Femur (tissue), 1 donor: Measurements from ENCODE around the gene ALDH1A3.

Experiments
- DNase-seq: peaks from one replicate; pipeline ENCODE4 v3.0.0-alpha.2; 2017

The ALDH1A3 gene

GRCh38 chr15:100958326-100959065, 78.9 kb downstream of the ALDH1A3 start:
- no peak for DNase-seq

DNA sequence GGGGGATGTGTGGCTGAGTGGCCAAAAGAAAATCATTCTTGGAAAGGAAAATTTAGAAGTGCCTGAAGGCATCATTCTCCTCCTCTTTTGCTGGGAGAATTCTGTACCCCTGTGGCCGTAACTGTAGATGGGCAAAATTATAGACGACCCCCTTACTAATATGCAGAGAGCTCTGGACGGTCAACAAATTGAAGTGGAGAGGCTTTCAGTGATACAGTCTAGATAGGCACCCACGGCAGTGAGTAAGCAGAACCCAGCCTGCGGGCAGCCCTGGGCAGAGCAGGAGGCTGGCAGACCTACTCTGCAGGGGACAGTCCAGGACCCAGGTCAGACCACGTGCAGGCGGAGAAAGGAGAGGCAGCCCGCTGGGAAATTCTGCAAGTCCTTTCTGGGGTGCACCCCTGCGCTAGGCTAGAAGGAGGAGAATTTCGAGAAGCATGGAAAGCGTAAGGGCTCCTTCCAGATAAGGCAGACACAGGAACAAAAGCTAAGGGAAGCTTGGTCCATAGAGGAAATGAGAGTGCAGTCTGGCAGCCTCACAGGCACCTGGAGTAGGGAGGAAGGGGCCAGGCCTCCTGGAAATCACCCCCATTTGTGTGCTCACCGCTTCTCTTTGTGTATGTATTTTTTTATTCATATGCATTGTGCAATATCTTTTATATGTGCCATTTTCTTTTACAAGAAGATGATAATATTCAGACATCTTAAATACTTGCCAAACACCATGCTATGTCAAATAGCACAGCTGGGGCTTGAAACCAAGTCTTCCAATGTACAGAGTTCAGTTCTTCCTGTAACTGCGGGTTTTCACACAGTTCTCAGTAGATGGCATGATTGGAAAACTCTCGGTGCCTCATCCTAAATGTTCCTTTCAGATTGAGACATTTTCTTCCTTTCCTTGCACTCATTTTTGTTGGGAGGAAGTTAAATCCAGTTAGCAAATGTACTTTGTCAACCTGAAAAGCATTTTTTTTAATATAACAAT, 79.7 kb downstream of the ALDH1A3 start:
- DNase-seq = no peak
